ENCODE results near the gene ADAMTS12.

Gene ADAMTS12

GRCh38 chr5:33482335-33482734, 409.5 kb downstream of the ADAMTS12 start:
- H3K36me3 ChIP-seq (ENCODE audit: control insufficient read depth, insufficient read depth, low read length, severe bottlenecking), result peaks cover 6% of the 10 kb centered on the region
- no peaks in the 10 kb centered on the region for H3K9me3 ChIP-seq (ENCODE audit: control insufficient read depth, low read length)
- H3K4me3 ChIP-seq (ENCODE audit: low read length), result no peak overlapping the region
- DNase-seq (ENCODE audit: low read depth), result no peak
- no peaks in the 10 kb centered on the region for H3K27me3 ChIP-seq (replicated peaks; ENCODE audit: control insufficient read depth, insufficient read depth, low read length)
- no peak overlapping the region for H3K9ac ChIP-seq (ENCODE audit: low read length)
- H3K4me1 ChIP-seq (ENCODE audit: control insufficient read depth, insufficient read depth, low read length), result no peaks in the 10 kb centered on the region

DNA sequence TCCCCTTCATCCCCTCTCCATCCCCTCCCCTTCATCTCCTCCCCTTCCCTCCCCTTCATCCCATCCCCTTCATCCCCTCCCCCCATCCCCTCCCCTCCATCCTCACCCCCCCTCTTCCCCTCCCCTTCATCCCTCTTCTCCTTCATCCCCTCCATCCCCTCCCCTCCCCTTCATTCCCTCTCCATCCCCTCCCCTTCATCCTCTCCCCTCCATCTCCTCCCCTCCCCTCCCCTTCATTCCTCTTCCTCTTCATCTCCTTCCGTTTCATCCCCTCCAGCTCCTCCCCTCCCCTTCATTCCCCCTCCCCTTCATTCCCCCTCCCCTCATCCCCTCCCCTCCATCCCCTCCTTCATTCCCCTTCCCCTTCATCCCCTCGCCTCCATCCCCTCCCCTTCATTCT, 410.9 kb downstream of the ADAMTS12 start:
- Histone ChIP-seq H3K4me3 (ENCODE audit: low read length) (no peak overlapping the region), H3K9ac (ENCODE audit: low read length) (no peak overlapping the region)

GRCh38 chr5:33479311-33479710, 412.5 kb downstream of the ADAMTS12 start:
- H3K36me3 ChIP-seq (ENCODE audit: control insufficient read depth, insufficient read depth, low read length, severe bottlenecking), result peaks cover 23% of the 10 kb centered on the region
- no peak for DNase-seq (ENCODE audit: low read depth)
- no peaks in the 10 kb centered on the region for H3K27me3 ChIP-seq (replicated peaks; ENCODE audit: control insufficient read depth, insufficient read depth, low read length)
- no peak overlapping the region for H3K4me3 ChIP-seq (ENCODE audit: low read length)
- no peaks in the 10 kb centered on the region for H3K4me1 ChIP-seq (ENCODE audit: control insufficient read depth, insufficient read depth, low read length)
- no peaks in the 10 kb centered on the region for H3K9me3 ChIP-seq (ENCODE audit: control insufficient read depth, low read length)
- H3K9ac ChIP-seq (ENCODE audit: low read length), result no peak overlapping the region

More for the DNA sequence above, 410.9 kb downstream of the ADAMTS12 start:
- Histone ChIP-seq H3K9me3 (ENCODE audit: control insufficient read depth, low read length) (no peaks in the 10 kb centered on the region), H3K4me1 (ENCODE audit: control insufficient read depth, insufficient read depth, low read length) (no peaks in the 10 kb centered on the region), H3K36me3 (ENCODE audit: control insufficient read depth, insufficient read depth, low read length, severe bottlenecking) (peaks cover 11% of the 10 kb centered on the region), H3K27me3 (replicated peaks; ENCODE audit: control insufficient read depth, insufficient read depth, low read length) (no peaks in the 10 kb centered on the region)
- no peak for DNase-seq (ENCODE audit: low read depth)

GRCh38 chr5:33477816-33478215, 414.0 kb downstream of the ADAMTS12 start:
- Histone ChIP-seq H3K4me1 (ENCODE audit: control insufficient read depth, insufficient read depth, low read length) (peaks cover 8% of the 10 kb centered on the region), H3K27me3 (replicated peaks; ENCODE audit: control insufficient read depth, insufficient read depth, low read length) (no peaks in the 10 kb centered on the region), H3K36me3 (ENCODE audit: control insufficient read depth, insufficient read depth, low read length, severe bottlenecking) (peaks cover 31% of the 10 kb centered on the region), H3K4me3 (ENCODE audit: low read length) (no peak overlapping the region), H3K9ac (ENCODE audit: low read length) (no peak overlapping the region), H3K9me3 (ENCODE audit: control insufficient read depth, low read length) (no peaks in the 10 kb centered on the region)
- no peak for DNase-seq (ENCODE audit: low read depth)

DNA sequence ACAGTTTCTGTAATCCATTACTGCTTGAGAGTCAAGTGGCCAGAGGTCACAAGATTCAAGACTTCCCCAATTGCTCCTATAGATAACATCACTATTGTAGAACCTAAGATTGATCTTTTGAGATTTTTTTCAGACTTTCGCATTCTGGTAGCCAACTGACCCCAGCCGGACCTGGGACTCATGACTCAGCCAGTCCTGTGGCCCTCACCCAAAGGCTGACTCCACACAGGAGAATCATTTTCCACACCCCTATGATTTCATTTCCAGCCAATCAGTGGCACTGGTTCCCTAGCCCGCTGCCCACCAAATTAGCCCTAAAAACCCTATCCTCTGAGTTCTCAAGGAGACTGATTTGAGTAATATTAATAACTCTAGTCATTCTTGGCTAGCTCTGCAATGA, 414.8 kb downstream of the ADAMTS12 start:
- Histone ChIP-seq H3K9me3 (ENCODE audit: control insufficient read depth, low read length) (no peaks in the 10 kb centered on the region), H3K27me3 (replicated peaks; ENCODE audit: control insufficient read depth, insufficient read depth, low read length) (no peaks in the 10 kb centered on the region), H3K36me3 (ENCODE audit: control insufficient read depth, insufficient read depth, low read length, severe bottlenecking) (peaks cover 40% of the 10 kb centered on the region), H3K4me3 (ENCODE audit: low read length) (no peak overlapping the region), H3K4me1 (ENCODE audit: control insufficient read depth, insufficient read depth, low read length) (peaks cover 8% of the 10 kb centered on the region), H3K9ac (ENCODE audit: low read length) (no peak overlapping the region)
- DNase-seq (ENCODE audit: low read depth), result no peak

GRCh38 chr5:33475706-33476105, 416.1 kb downstream of the ADAMTS12 start:
- Histone ChIP-seq H3K36me3 (ENCODE audit: control insufficient read depth, insufficient read depth, low read length, severe bottlenecking) (peaks cover 53% of the 10 kb centered on the region), H3K27me3 (replicated peaks; ENCODE audit: control insufficient read depth, insufficient read depth, low read length) (no peaks in the 10 kb centered on the region), H3K9me3 (ENCODE audit: control insufficient read depth, low read length) (no peaks in the 10 kb centered on the region), H3K9ac (ENCODE audit: low read length) (no peak overlapping the region), H3K4me3 (ENCODE audit: low read length) (no peak overlapping the region), H3K4me1 (ENCODE audit: control insufficient read depth, insufficient read depth, low read length) (peaks cover 10% of the 10 kb centered on the region)
- no peak for DNase-seq (ENCODE audit: low read depth)

GRCh38 chr5:33474931-33475499, 416.8 kb downstream of the ADAMTS12 start:
- no peaks in the 10 kb centered on the region for H3K9me3 ChIP-seq (ENCODE audit: control insufficient read depth, low read length)
- peaks cover 10% of the 10 kb centered on the region for H3K4me1 ChIP-seq (ENCODE audit: control insufficient read depth, insufficient read depth, low read length)
- no peak for DNase-seq (ENCODE audit: low read depth)
- H3K27me3 ChIP-seq (replicated peaks; ENCODE audit: control insufficient read depth, insufficient read depth, low read length), result no peaks in the 10 kb centered on the region
- H3K9ac ChIP-seq (ENCODE audit: low read length), result no peak overlapping the region
- peaks cover 60% of the 10 kb centered on the region for H3K36me3 ChIP-seq (ENCODE audit: control insufficient read depth, insufficient read depth, low read length, severe bottlenecking)
- no peak overlapping the region for H3K4me3 ChIP-seq (ENCODE audit: low read length)

GRCh38 chr5:33474004-33474403, 417.8 kb downstream of the ADAMTS12 start:
- H3K9me3 ChIP-seq (ENCODE audit: control insufficient read depth, low read length), result no peaks in the 10 kb centered on the region
- H3K4me1 ChIP-seq (ENCODE audit: control insufficient read depth, insufficient read depth, low read length), result peaks cover 10% of the 10 kb centered on the region
- no peaks in the 10 kb centered on the region for H3K27me3 ChIP-seq (replicated peaks; ENCODE audit: control insufficient read depth, insufficient read depth, low read length)
- DNase-seq (ENCODE audit: low read depth), result no peak
- H3K4me3 ChIP-seq (ENCODE audit: low read length), result no peak overlapping the region
- peaks cover 65% of the 10 kb centered on the region for H3K36me3 ChIP-seq (ENCODE audit: control insufficient read depth, insufficient read depth, low read length, severe bottlenecking)
- no peak overlapping the region for H3K9ac ChIP-seq (ENCODE audit: low read length)

Data from adipocyte (in vitro differentiated cells).